HepG2 (cell line): ENCODE results near the gene ME3. TPM values are rescaled to one million over a fixed set of nuclear protein-coding genes. Genes with fewer than 3 reads are reported as not detected.

Source experiments
- BCL6 ChIP-seq: IDR thresholded peaks from 2 replicates; pipeline ENCODE4 v1.6.1; 2016; ENCODE audit warnings: missing genetic modification reagents, missing compliant biosample characterization
- FIP1L1 ChIP-seq: fragments of 200-400 bp; formaldehyde crosslinking; IDR thresholded peaks from 2 replicates; pipeline ENCODE4 v1.6.1; 2018; ENCODE audit warnings: low read depth, mild to moderate bottlenecking, low read length, moderate library complexity, borderline replicate concordance; ENCODE audit not compliant: insufficient read depth
- HIVEP1 ChIP-seq: sonication (generic); formaldehyde crosslinking; IDR thresholded peaks from 2 replicates; pipeline ENCODE4 v1.4.0; 2020; ENCODE audit warnings: mild to moderate bottlenecking, missing genetic modification reagents
- JARID2 ChIP-seq: sonication (generic); formaldehyde crosslinking; IDR thresholded peaks from 2 replicates; pipeline ENCODE4 v1.8.1; 2023; ENCODE audit warnings: missing genetic modification reagents, inconsistent platforms; ENCODE audit not compliant: insufficient replicate concordance
- MLX ChIP-seq: IDR thresholded peaks from 2 replicates; pipeline ENCODE4 v1.6.1; 2016
- NR0B2 ChIP-seq: sonication (generic); formaldehyde crosslinking; IDR thresholded peaks from 2 replicates; pipeline ENCODE4 v1.4.0; 2020; ENCODE audit warnings: mild to moderate bottlenecking, missing genetic modification reagents
- RNF2 ChIP-seq: fragments of 450-650 bp; conservative IDR thresholded peaks from 2 replicates; pipeline ENCODE4 v1.6.1; 2016; ENCODE audit warnings: low read depth
- ZBTB7B ChIP-seq: sonication (generic); formaldehyde crosslinking; IDR thresholded peaks from 2 replicates; pipeline ENCODE4 v1.4.0; 2020; ENCODE audit warnings: missing genetic modification reagents
- ZNF512B ChIP-seq: sonication (generic); formaldehyde crosslinking; IDR thresholded peaks from 2 replicates; pipeline ENCODE4 v1.5.1; 2020; ENCODE audit warnings: missing genetic modification reagents, mild to moderate bottlenecking, borderline replicate concordance
- ZNF572 ChIP-seq: sonication (generic); formaldehyde crosslinking; IDR thresholded peaks from 2 replicates; pipeline ENCODE4 v1.5.1; 2020; ENCODE audit warnings: mild to moderate bottlenecking, missing genetic modification reagents
- ZNF574 ChIP-seq: sonication (generic); formaldehyde crosslinking; IDR thresholded peaks from 2 replicates; pipeline ENCODE4 v1.4.0; 2020; ENCODE audit warnings: missing genetic modification reagents
- ZNF616 ChIP-seq: sonication (generic); formaldehyde crosslinking; IDR thresholded peaks from 2 replicates; pipeline ENCODE4 v1.5.0; 2020; ENCODE audit warnings: low read depth, mild to moderate bottlenecking, missing genetic modification reagents
- ZNF629 ChIP-seq: sonication (generic); formaldehyde crosslinking; conservative IDR thresholded peaks from 2 replicates; pipeline ENCODE4 v1.5.0; 2020; ENCODE audit warnings: missing genetic modification reagents
- polyA plus RNA-seq, 8 experiments: library from polyadenylated mRNA; depleted of rRNA in 3 of 8; stranded (reverse) in 7 of 8; unstranded in 1 of 8; fragments of >200 nt; fragmentation: Illumina TruSeq in 4 of 8; extraction: Trizol in 4 of 8; gene quantifications; 2 replicates each; pipeline versions ENCODE4 v1.2.1 to v1.2.3, GENCODE V29; 2011 to 2016; ENCODE audit warnings: low read depth in 4 of 8, missing spikeins in 1 of 8, mixed read lengths in 1 of 8; ENCODE audit not compliant: insufficient read depth in 1 of 8
- total RNA-seq, 5 experiments: library from RNA; depleted of rRNA; stranded (reverse); fragments of >200 nt; fragmentation: Illumina TruSeq; extraction: Trizol; gene quantifications; 2 replicates each; pipeline ENCODE4 v1.2.3, GENCODE V29; 2016; ENCODE audit warnings: low read depth in 1 of 5
- TF ChIP-seq, protein P1 (sequence below): sonication (generic); formaldehyde crosslinking; IDR thresholded peaks from 2 replicates; pipeline ENCODE4 v1.8.0; 2022; ENCODE audit warnings: missing genetic modification reagents, mild to moderate bottlenecking, borderline replicate concordance
- TF ChIP-seq, protein P2 (sequence below): sonication (generic); formaldehyde crosslinking; IDR thresholded peaks from 2 replicates; pipeline ENCODE4 v1.9.0; 2021; ENCODE audit warnings: missing genetic modification reagents, borderline replicate concordance
- TF ChIP-seq, protein P3 (sequence below): IDR thresholded peaks from 2 replicates; pipeline ENCODE4 v1.6.1; 2016; ENCODE audit warnings: low read depth, borderline replicate concordance

The ME3 gene
- total and polyA plus RNA-seq, 2 of the 13 experiments (the other 11 are each of a cell fraction or from before 2014, with no cell fraction given): not detected

DNA sequence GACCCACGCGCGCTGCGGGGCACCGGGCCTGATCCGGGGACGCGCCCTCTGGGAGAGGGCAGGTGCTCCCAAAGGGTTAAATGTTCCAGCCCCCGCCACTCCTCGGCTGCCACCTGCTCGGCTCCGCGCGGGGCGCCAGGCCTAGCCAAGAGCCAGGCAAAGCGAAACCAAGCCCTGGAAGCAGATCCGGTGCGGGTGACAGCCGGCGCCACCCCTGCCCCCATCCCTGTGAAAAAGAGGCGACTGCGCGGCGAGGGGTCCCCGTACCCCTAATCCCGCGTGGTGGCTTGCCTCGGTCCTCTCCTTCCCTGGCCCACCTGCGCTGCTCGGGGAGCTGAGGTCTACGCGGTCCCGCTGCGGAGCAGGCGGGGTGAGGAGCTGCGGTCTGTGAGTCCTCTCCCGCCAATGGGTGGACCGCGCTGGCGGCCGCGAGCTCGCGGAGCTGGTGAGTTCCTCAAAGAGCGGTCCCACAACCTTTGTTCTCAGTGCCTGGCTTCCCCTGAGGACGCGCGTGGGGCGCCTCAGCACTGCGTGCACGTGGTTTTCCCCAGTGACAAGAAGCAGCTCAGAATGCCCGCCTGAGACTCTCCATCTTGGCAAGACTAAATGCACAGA, at the start of gene ME3 (continued):
- TF ChIP-seq, protein P1, sequence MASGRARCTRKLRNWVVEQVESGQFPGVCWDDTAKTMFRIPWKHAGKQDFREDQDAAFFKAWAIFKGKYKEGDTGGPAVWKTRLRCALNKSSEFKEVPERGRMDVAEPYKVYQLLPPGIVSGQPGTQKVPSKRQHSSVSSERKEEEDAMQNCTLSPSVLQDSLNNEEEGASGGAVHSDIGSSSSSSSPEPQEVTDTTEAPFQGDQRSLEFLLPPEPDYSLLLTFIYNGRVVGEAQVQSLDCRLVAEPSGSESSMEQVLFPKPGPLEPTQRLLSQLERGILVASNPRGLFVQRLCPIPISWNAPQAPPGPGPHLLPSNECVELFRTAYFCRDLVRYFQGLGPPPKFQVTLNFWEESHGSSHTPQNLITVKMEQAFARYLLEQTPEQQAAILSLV (CRISPR knock-in tag): no peak
- TF ChIP-seq HIVEP1 (CRISPR knock-in tag) (peak; percentile 10; the same call in 1 of the 2 replicates), ZNF574 (no peak), NR0B2 (0 out of 2 replicates have a peak, but pooled peaks have one; percentile 35), ZNF572 (CRISPR knock-in tag) (no peak), ZBTB7B (CRISPR knock-in tag) (0 out of 2 replicates have a peak, but pooled peaks have one; percentile 31), ZNF616 (CRISPR knock-in tag) (no peak), RNF2 (peak; percentile 51; the same call in 1 of the 2 replicates), MLX (CRISPR knock-in tag) (no peak), ZNF629 (no peak), JARID2 (no peak), ZNF512B (CRISPR knock-in tag) (no peak), FIP1L1 (no peak), BCL6 (CRISPR knock-in tag) (no peak)
- TF ChIP-seq, protein P2, sequence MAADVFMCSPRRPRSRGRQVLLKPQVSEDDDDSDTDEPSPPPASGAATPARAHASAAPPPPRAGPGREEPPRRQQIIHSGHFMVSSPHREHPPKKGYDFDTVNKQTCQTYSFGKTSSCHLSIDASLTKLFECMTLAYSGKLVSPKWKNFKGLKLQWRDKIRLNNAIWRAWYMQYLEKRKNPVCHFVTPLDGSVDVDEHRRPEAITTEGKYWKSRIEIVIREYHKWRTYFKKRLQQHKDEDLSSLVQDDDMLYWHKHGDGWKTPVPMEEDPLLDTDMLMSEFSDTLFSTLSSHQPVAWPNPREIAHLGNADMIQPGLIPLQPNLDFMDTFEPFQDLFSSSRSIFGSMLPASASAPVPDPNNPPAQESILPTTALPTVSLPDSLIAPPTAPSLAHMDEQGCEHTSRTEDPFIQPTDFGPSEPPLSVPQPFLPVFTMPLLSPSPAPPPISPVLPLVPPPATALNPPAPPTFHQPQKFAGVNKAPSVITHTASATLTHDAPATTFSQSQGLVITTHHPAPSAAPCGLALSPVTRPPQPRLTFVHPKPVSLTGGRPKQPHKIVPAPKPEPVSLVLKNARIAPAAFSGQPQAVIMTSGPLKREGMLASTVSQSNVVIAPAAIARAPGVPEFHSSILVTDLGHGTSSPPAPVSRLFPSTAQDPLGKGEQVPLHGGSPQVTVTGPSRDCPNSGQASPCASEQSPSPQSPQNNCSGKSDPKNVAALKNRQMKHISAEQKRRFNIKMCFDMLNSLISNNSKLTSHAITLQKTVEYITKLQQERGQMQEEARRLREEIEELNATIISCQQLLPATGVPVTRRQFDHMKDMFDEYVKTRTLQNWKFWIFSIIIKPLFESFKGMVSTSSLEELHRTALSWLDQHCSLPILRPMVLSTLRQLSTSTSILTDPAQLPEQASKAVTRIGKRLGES: no peak
- TF ChIP-seq, protein P3, sequence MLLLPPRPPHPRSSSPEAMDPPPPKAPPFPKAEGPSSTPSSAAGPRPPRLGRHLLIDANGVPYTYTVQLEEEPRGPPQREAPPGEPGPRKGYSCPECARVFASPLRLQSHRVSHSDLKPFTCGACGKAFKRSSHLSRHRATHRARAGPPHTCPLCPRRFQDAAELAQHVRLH (CRISPR knock-in tag): no peak
